H1 (cell line): ENCODE data around the gene SYNGR4. TPM values are rescaled to one million over a fixed set of nuclear protein-coding genes. Genes with fewer than 3 reads are reported as not detected.

ENCODE experiments used
- CTCF ChIA-PET: fragments of 300-600 bp; sonication (Branson Sonifier 250); formaldehyde crosslinking; loops from one replicate; lab custom pipeline; 2021; ENCODE audit not compliant: partially characterized antibody; lab: Charles Lee
- POLR2A ChIA-PET: fragments of 300-600 bp; sonication (Branson Sonifier 250); formaldehyde crosslinking; loops from one replicate; lab custom pipeline; 2021; ENCODE audit warnings: inconsistent platforms; ENCODE audit not compliant: partially characterized antibody; lab: Charles Lee
- DNase-seq, 2 experiments: peaks; one replicate each; pipeline versions ENCODE4 v3.0.0 to v3.0.0-alpha.2; 2010 to 2022; ENCODE audit warnings: low spot score in 2 of 2, low read depth in 1 of 2, mixed read lengths in 1 of 2
- FAIRE-seq: peaks from 2 replicates; lab custom pipeline; 2011; peaks lifted over from hg19 to GRCh38; lab: Jason Lieb, UNC
- H2AFZ ChIP-seq: 2 replicates; pipeline ENCODE4 v1.8.1; 2012; ENCODE audit warnings: low read length, inconsistent platforms
- H2AK5ac ChIP-seq: 2 replicates; pipeline ENCODE4 v1.6.1; 2013; ENCODE audit warnings: low read depth, low read length
- H2BK120ac ChIP-seq: replicated peaks from 2 replicates; pipeline ENCODE3; 2013; ENCODE audit warnings: low read depth, low read length, inconsistent platforms
- H2BK12ac ChIP-seq: 2 replicates; pipeline ENCODE4 v1.6.1; 2013; ENCODE audit warnings: low read depth, low read length
- H2BK15ac ChIP-seq: 2 replicates; pipeline ENCODE4 v1.6.1; 2013; ENCODE audit warnings: low read length
- H2BK20ac ChIP-seq: 2 replicates; pipeline ENCODE4 v1.6.1; 2013; ENCODE audit warnings: low read length
- H2BK5ac ChIP-seq: 2 replicates; pipeline ENCODE4 v1.6.1; 2013; ENCODE audit warnings: low read depth, low read length
- H3K14ac ChIP-seq: 2 replicates; pipeline ENCODE4 v1.6.1; 2013; ENCODE audit warnings: inconsistent platforms; ENCODE audit not compliant: insufficient read length
- H3K18ac ChIP-seq: 2 replicates; pipeline ENCODE4 v1.6.1; 2013; ENCODE audit warnings: low read length; ENCODE audit errors: extremely low read depth
- H3K23ac ChIP-seq: 2 replicates; pipeline ENCODE4 v1.6.1; 2013; ENCODE audit warnings: inconsistent platforms; ENCODE audit not compliant: insufficient read length
- H3K23me2 ChIP-seq: 2 replicates; pipeline ENCODE4 v1.6.1; 2013; ENCODE audit warnings: low read depth, low read length
- H3K27ac ChIP-seq: 2 replicates; pipeline ENCODE4 v1.6.1; 2011; ENCODE audit warnings: low read depth, low read length, inconsistent platforms
- H3K27me3 ChIP-seq, 4 experiments: replicated peaks in 1 of 4; 1 replicate in 1 of 4; 2 replicates in 3 of 4; pipeline versions ENCODE4 v1.6.1 to v1.8.1; 2011 to 2013; ENCODE audit warnings: low read length in 3 of 4, mild to moderate bottlenecking in 3 of 4, inconsistent platforms in 2 of 4, mixed read lengths in 2 of 4, moderate library complexity in 1 of 4; ENCODE audit not compliant: control insufficient read depth in 3 of 4, insufficient read depth in 3 of 4; ENCODE audit errors: extremely low read depth in 1 of 4
- H3K36me3 ChIP-seq, 4 experiments: 2 replicates each; pipeline versions ENCODE4 v1.6.1 to v1.8.1; 2011 to 2013; ENCODE audit warnings: mild to moderate bottlenecking in 4 of 4, low read length in 3 of 4, moderate library complexity in 2 of 4, control low read depth in 1 of 4, inconsistent platforms in 1 of 4; ENCODE audit not compliant: insufficient read depth in 4 of 4, control insufficient read depth in 2 of 4
- H3K4ac ChIP-seq: replicated peaks from 2 replicates; pipeline ENCODE3; 2013; ENCODE audit warnings: low read length, low read depth, mixed read lengths, inconsistent platforms; ENCODE audit not compliant: insufficient read length
- H3K4me1 ChIP-seq, 4 experiments: replicated peaks in 1 of 4; 1 replicate in 1 of 4; 2 replicates in 3 of 4; pipeline versions ENCODE4 v1.6.1 to v1.8.1; 2011 to 2013; ENCODE audit warnings: low read length in 3 of 4, inconsistent platforms in 2 of 4, mixed read lengths in 1 of 4; ENCODE audit not compliant: insufficient read depth in 4 of 4, control insufficient read depth in 3 of 4
- H3K4me2 ChIP-seq, 2 experiments: 2 replicates each; pipeline versions ENCODE4 v1.6.1 to v1.8.1; 2011 to 2013; ENCODE audit warnings: low read depth in 2 of 2, low read length in 2 of 2, control low read depth in 1 of 2, inconsistent platforms in 1 of 2, mild to moderate bottlenecking in 1 of 2; ENCODE audit not compliant: insufficient read depth in 1 of 2
- H3K4me3 ChIP-seq, 4 experiments: fragments of 200-600, 300-600 bp in 1 of 4; sonication (generic), shearing (Covaris generic), sonication (Bioruptor Twin) in 1 of 4; 2 replicates each; pipeline versions ENCODE4 v1.5.1 to v1.8.1; 2011 to 2016; ENCODE audit warnings: low read length in 4 of 4, low read depth in 3 of 4, control low read depth in 2 of 4, inconsistent platforms in 2 of 4, mild to moderate bottlenecking in 2 of 4, mixed read lengths in 1 of 4, moderate library complexity in 1 of 4; ENCODE audit not compliant: insufficient read depth in 2 of 4; ENCODE audit errors: extremely low read depth in 1 of 4
- H3K56ac ChIP-seq: replicated peaks from 2 replicates; pipeline ENCODE3; 2013; ENCODE audit warnings: low read depth, mild to moderate bottlenecking, mixed read lengths, low read length, inconsistent platforms; ENCODE audit not compliant: insufficient read length
- H3K79me1 ChIP-seq: 2 replicates; pipeline ENCODE4 v1.6.1; 2013; ENCODE audit warnings: low read depth, low read length, control low read depth
- H3K79me2 ChIP-seq, 2 experiments: 2 replicates each; pipeline versions ENCODE4 v1.6.1 to v1.8.1; 2012 to 2013; ENCODE audit warnings: low read length in 2 of 2, mild to moderate bottlenecking in 2 of 2, inconsistent platforms in 1 of 2; ENCODE audit not compliant: insufficient read depth in 2 of 2, control insufficient read depth in 1 of 2
- H3K9ac ChIP-seq, 4 experiments: replicated peaks in 1 of 4; 1 replicate in 1 of 4; 2 replicates in 3 of 4; pipeline versions ENCODE4 v1.6.1 to v1.8.1; 2011 to 2013; ENCODE audit warnings: low read depth in 3 of 4, low read length in 3 of 4, control low read depth in 2 of 4, mild to moderate bottlenecking in 2 of 4, moderate library complexity in 2 of 4, inconsistent platforms in 1 of 4; ENCODE audit errors: extremely low read depth in 1 of 4
- H3K9me3 ChIP-seq, 2 experiments: 2 replicates each; pipeline versions ENCODE4 v1.6.1 to v1.8.1; 2012 to 2013; ENCODE audit warnings: mild to moderate bottlenecking in 2 of 2, moderate library complexity in 2 of 2, control low read depth in 1 of 2, inconsistent platforms in 1 of 2, low read depth in 1 of 2, low read length in 1 of 2, mixed read lengths in 1 of 2; ENCODE audit not compliant: insufficient read depth in 2 of 2
- H4K20me1 ChIP-seq, 2 experiments: replicated peaks in 1 of 2; 2 replicates each; pipeline versions ENCODE3 to v1.8.1; 2011 to 2013; ENCODE audit warnings: inconsistent platforms in 2 of 2, low read length in 2 of 2, mild to moderate bottlenecking in 1 of 2; ENCODE audit not compliant: insufficient read depth in 2 of 2, control insufficient read depth in 1 of 2
- H4K5ac ChIP-seq: 2 replicates; pipeline ENCODE4 v1.6.1; 2013; ENCODE audit warnings: low read length, low read depth, mixed read lengths, inconsistent platforms; ENCODE audit not compliant: insufficient read length
- H4K8ac ChIP-seq: 2 replicates; pipeline ENCODE4 v1.8.0; 2013; ENCODE audit warnings: mild to moderate bottlenecking, moderate library complexity, low read length, inconsistent platforms; ENCODE audit not compliant: insufficient read depth; ENCODE audit errors: extremely low read depth
- H4K91ac ChIP-seq: replicated peaks from 2 replicates; pipeline ENCODE3; 2013; ENCODE audit warnings: low read length, mixed read lengths, inconsistent platforms; ENCODE audit not compliant: insufficient read length
- CBX8 ChIP-seq: fragments of 300-800, 300-1000 bp; sonication (generic); IDR thresholded peaks from 2 replicates; pipeline ENCODE4 v1.7.1; 2016; ENCODE audit warnings: low read depth, low read length, borderline replicate concordance
- CHD2 ChIP-seq: IDR thresholded peaks from 2 replicates; pipeline ENCODE4 v1.6.1; 2012; ENCODE audit warnings: low read length, improper control_type of control experiment
- GTF2F1 ChIP-seq: IDR thresholded peaks from 2 replicates; pipeline ENCODE4 v1.6.1; 2012; ENCODE audit warnings: low read depth, low read length, improper control_type of control experiment, borderline replicate concordance
- KDM1A ChIP-seq: fragments of 200-600, 300-600 bp; sonication (generic); IDR thresholded peaks from 2 replicates; pipeline ENCODE4 v1.7.1; 2016; ENCODE audit warnings: mild to moderate bottlenecking, low read length, borderline replicate concordance
- POLR2A ChIP-seq, 2 experiments: IDR thresholded peaks; 1 replicate in 1 of 2; 2 replicates in 1 of 2; pipeline ENCODE4 v1.6.1; 2011; ENCODE audit warnings: low read depth in 2 of 2, low read length in 2 of 2, mild to moderate bottlenecking in 2 of 2; ENCODE audit errors: control extremely low read depth in 1 of 2
- YY1 ChIP-seq: IDR thresholded peaks from 2 replicates; pipeline ENCODE4 v1.6.1; 2011; ENCODE audit warnings: low read depth, mild to moderate bottlenecking, low read length
- WGBS, 2 experiments: shearing (Covaris generic) in 1 of 2; methylation state at CpG; one replicate each; pipeline versions ENCODE4 v1.1.6 to v1.1.7; 2013 to 2015; ENCODE audit warnings: low lambda C conversion rate in 2 of 2, mixed read lengths in 2 of 2, inconsistent platforms in 1 of 2, low coverage in 1 of 2, missing lambda C conversion rate in 1 of 2; ENCODE audit not compliant: insufficient replicate concordance in 2 of 2, insufficient coverage in 1 of 2, insufficient read length in 1 of 2; ENCODE audit errors: extremely low coverage in 1 of 2, missing lambda C conversion rate in 1 of 2; 5-methylcytosine and 5-hydroxymethylcytosine counted together
- polyA plus RNA-seq, 7 experiments: library from polyadenylated mRNA; depleted of rRNA in 3 of 7; stranded (reverse) in 5 of 7; unstranded in 2 of 7; fragments of >200 nt in 5 of 7; fragments of 200-250 nt in 2 of 7; gene quantifications; 1 replicate in 5 of 7; 2 replicates in 1 of 7; 4 replicates in 1 of 7; pipeline versions ENCODE4 v1.2.1 to v1.2.3, GENCODE V29; 2011 to 2013; ENCODE audit warnings: missing spikeins in 2 of 7, mixed read lengths in 2 of 7
- total RNA-seq: library from RNA; stranded (reverse); fragmentation: NEBNext Ultra II Directional; extraction: Animal tissue kit (Norgen Biotek cat#: 25700); gene quantifications from 2 replicates; pipeline ENCODE4 v1.2.1, GENCODE V29; 2021

SYNGR4 gene
- total and polyA plus RNA-seq, 2 of the 8 experiments (the other 6 are each of a cell fraction or from before 2014, with no cell fraction given), result 0.41 TPM; not detected in 1

- Histone ChIP-seq H3K27me3 (no peaks in the 10 kb centered on the region), H3K9me3 (no peaks in the 10 kb centered on the region), H4K20me1 (no peaks in the 10 kb centered on the region), H3K79me2 (no peaks in the 10 kb centered on the region), H3K18ac (no peak overlapping the region), H3K23ac (no peak overlapping the region), H3K4ac (no peak overlapping the region), H3K56ac (no peak overlapping the region), H2AK5ac (no peak overlapping the region), H3K4me3 (no peak overlapping the region), H3K4me1 (peaks cover 9 to 14% (median 11%) of the 10 kb centered on the region in 4 experiments; a peak in 6 of 7 replicates), H4K5ac (no peak overlapping the region), H2BK20ac (no peak overlapping the region), H3K23me2 (peaks cover 4% of the 10 kb centered on the region), H3K27ac (no peak overlapping the region), H2BK5ac (no peak overlapping the region; the same call in 1 of the 2 replicates), H2BK12ac (peak overlapping the region; percentile 82; the same call in 1 of the 2 replicates), H3K9ac (no peak overlapping the region), H2BK15ac (no peak overlapping the region; the same call in 1 of the 2 replicates), H4K91ac (no peak overlapping the region), H3K36me3 (no peaks in the 10 kb centered on the region), H4K8ac (no peak overlapping the region), H3K4me2 (no peak overlapping the region), H2AFZ (no peak overlapping the region), H2BK120ac (no peak overlapping the region), H3K79me1 (no peaks in the 10 kb centered on the region; the same call in none of the 2 replicates), H3K14ac (no peak overlapping the region)
- CTCF ChIA-PET, result interaction anchor here (1.0 to 2.5 kb wide), 2 partner anchors 10 to 41 kb away, joined by 4 to 8 read pairs; partner anchors contain the start of gene GRWD1
- TF ChIP-seq CHD2 (no peak), YY1 (no peak), POLR2A (IDR thresholded peaks at IDR 0.05; ENCODE audit: control extremely low read depth in 1 of 2, low read depth in 2 of 2, low read length in 2 of 2) (no peak), KDM1A (peak; percentile 52; the same call in 1 of the 2 replicates), CBX8 (no peak), GTF2F1 (no peak)
- 94% methylated on average over 27 of the region's 27 CpGs; no CpG with 5 or more reads in 1 of the 2 experiments for WGBS, 2 experiments
- POLR2A ChIA-PET, result interaction anchor here (1.0 to 5.4 kb wide), 8 partner anchors 9 to 63 kb away, joined by 3 to 57 read pairs (median 4); partner anchors contain the start of genes GRIN2D and KDELR1
- FAIRE-seq, result no peak
- DNase-seq, result no peak
These were observed 41.0 kb downstream of the SYNGR4 start for GRCh38 chr19:48405010-48405659.
